Measurements from ENCODE around the gene SMAP1.

Gene SMAP1

GRCh38 chr6:70903665-70904452, 236.2 kb downstream of the SMAP1 start:
- DNase-seq = no peak

GRCh38 chr6:70905742-70906141, 238.1 kb downstream of the SMAP1 start:
- DNase-seq = no peak

Measured in NCI-H1694 treated with DMSO at 0.1 percent for 48 hours (cell line).